Stimulated activated naive CD8-positive, alpha-beta T cell treated with anti-CD3 and anti-CD28 coated beads, Interleukin-15, Interleukin-2, amounts not matched to agents 100 ng/mL and 50 ng/mL, for 24 hours (primary cell): ENCODE results near the gene AIG1.
"Not testable (repeated sequence)": the region's sequence is repeated elsewhere in the genome, so short reads cannot be mapped to it uniquely, and the experiment has no call there.

Source experiments
- H3K27ac Mint-ChIP-seq: one replicate; pipeline ENCODE4 v1.8.0; 2021; ENCODE audit warnings: mild to moderate bottlenecking, mixed read lengths
- H3K27me3 Mint-ChIP-seq: one replicate; pipeline ENCODE4 v1.8.0; 2021; ENCODE audit warnings: mixed read lengths
- H3K36me3 Mint-ChIP-seq: one replicate; pipeline ENCODE4 v1.8.0; 2021; ENCODE audit warnings: low read depth, mixed read lengths
- H3K4me1 Mint-ChIP-seq: one replicate; pipeline ENCODE4 v1.8.0; 2021; ENCODE audit warnings: low read depth, mixed read lengths
- H3K4me3 Mint-ChIP-seq: one replicate; pipeline ENCODE4 v1.8.0; 2021; ENCODE audit warnings: mild to moderate bottlenecking, mixed read lengths
- H3K9me3 Mint-ChIP-seq: one replicate; pipeline ENCODE4 v1.8.0; 2021; ENCODE audit warnings: mixed read lengths

AIG1 gene

DNA sequence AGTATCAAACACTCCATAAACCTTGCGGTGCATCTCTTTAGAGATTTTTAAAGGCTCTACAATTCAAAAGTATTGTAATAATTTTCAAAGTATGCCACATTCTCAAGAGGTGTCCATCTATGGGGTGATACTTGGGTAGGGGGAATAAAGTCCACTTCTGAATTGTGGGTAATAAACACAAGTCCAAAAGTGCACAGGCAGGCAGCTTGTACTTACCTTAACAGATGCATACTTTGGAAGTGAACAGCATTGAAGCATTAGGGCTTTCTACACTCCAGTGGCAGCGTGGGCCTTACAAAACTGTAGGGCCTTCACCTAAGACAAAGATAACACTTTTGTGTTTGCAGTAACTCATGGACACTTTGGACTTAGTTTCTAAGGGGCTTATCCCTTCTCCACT is 58.6 kb downstream of the AIG1 start:
- H3K4me3 Mint-ChIP-seq = no peak overlapping the region
- H3K27me3 Mint-ChIP-seq = no peaks in the 10 kb centered on the region
- H3K9me3 Mint-ChIP-seq = peaks cover 11% of the 10 kb centered on the region
- H3K4me1 Mint-ChIP-seq = no peaks in the 10 kb centered on the region
- no peak overlapping the region for H3K27ac Mint-ChIP-seq
- no peaks in the 10 kb centered on the region for H3K36me3 Mint-ChIP-seq

GRCh38 chr6:143123081-143123480 is 62.4 kb downstream of the AIG1 start:
- peaks cover 13% of the 10 kb centered on the region for H3K9me3 Mint-ChIP-seq
- H3K27ac Mint-ChIP-seq = no peak overlapping the region
- peaks cover 8% of the 10 kb centered on the region for H3K4me1 Mint-ChIP-seq
- H3K36me3 Mint-ChIP-seq = no peaks in the 10 kb centered on the region
- H3K27me3 Mint-ChIP-seq = no peaks in the 10 kb centered on the region
- no peak overlapping the region for H3K4me3 Mint-ChIP-seq

- H3K27me3 Mint-ChIP-seq = no peaks in the 10 kb centered on the region
- H3K4me3 Mint-ChIP-seq = no peak overlapping the region
- H3K4me1 Mint-ChIP-seq = peaks cover 8% of the 10 kb centered on the region
- no peaks in the 10 kb centered on the region for H3K36me3 Mint-ChIP-seq
- peaks cover 17% of the 10 kb centered on the region for H3K9me3 Mint-ChIP-seq
- H3K27ac Mint-ChIP-seq = no peak overlapping the region
Measured at GRCh38 chr6:143123941-143124340, 63.3 kb downstream of the AIG1 start.

- Mint-ChIP-seq H3K9me3 (peaks cover 17% of the 10 kb centered on the region), H3K27me3 (no peaks in the 10 kb centered on the region), H3K4me1 (peaks cover 8% of the 10 kb centered on the region), H3K4me3 (no peak overlapping the region), H3K27ac (no peak overlapping the region), H3K36me3 (no peaks in the 10 kb centered on the region)
Measured at GRCh38 chr6:143125455-143125854, 64.8 kb downstream of the AIG1 start.

GRCh38 chr6:143125864-143126573 is 65.3 kb downstream of the AIG1 start:
- H3K36me3 Mint-ChIP-seq = peaks cover 4% of the 10 kb centered on the region
- no peak overlapping the region for H3K4me3 Mint-ChIP-seq
- H3K9me3 Mint-ChIP-seq = peaks cover 20% of the 10 kb centered on the region
- peaks cover 8% of the 10 kb centered on the region for H3K4me1 Mint-ChIP-seq
- no peak overlapping the region for H3K27ac Mint-ChIP-seq
- H3K27me3 Mint-ChIP-seq = no peaks in the 10 kb centered on the region

GRCh38 chr6:143126574-143126941 is 65.9 kb downstream of the AIG1 start:
- H3K27me3 Mint-ChIP-seq = no peaks in the 10 kb centered on the region
- H3K4me1 Mint-ChIP-seq = peaks cover 8% of the 10 kb centered on the region

GRCh38 chr6:143127941-143128680 is 67.4 kb downstream of the AIG1 start:
- Mint-ChIP-seq H3K4me1 (peaks cover 8% of the 10 kb centered on the region), H3K27me3 (no peaks in the 10 kb centered on the region), H3K9me3 (peaks cover 17% of the 10 kb centered on the region), H3K4me3 (no peak overlapping the region), H3K36me3 (peaks cover 20% of the 10 kb centered on the region), H3K27ac (no peak overlapping the region)

More at GRCh38 chr6:143126574-143126941, 65.9 kb downstream of the AIG1 start:
- peaks cover 20% of the 10 kb centered on the region for H3K9me3 Mint-ChIP-seq
- peaks cover 10% of the 10 kb centered on the region for H3K36me3 Mint-ChIP-seq
- H3K27ac Mint-ChIP-seq = no peak overlapping the region
- no peak overlapping the region for H3K4me3 Mint-ChIP-seq

DNA sequence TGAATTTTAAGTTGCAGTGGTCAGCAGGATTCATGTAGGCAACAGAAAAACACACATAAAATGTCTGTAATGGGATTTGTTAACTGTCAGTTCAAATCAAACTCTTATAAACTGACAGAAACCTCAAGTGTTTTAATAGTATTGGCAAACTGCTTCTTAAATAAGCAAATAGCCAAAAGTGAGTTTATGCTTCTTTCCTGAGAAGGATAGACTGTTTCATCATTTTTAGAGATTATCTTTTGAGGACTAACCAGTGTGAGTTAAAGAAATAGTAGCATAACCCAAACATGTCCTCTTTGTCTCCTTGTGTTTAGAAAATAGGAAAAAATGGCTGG is 68.0 kb downstream of the AIG1 start:
- Mint-ChIP-seq H3K4me3 (no peak overlapping the region), H3K4me1 (peaks cover 8% of the 10 kb centered on the region), H3K27ac (no peak overlapping the region), H3K27me3 (no peaks in the 10 kb centered on the region), H3K9me3 (peaks cover 17% of the 10 kb centered on the region), H3K36me3 (peaks cover 20% of the 10 kb centered on the region)

DNA sequence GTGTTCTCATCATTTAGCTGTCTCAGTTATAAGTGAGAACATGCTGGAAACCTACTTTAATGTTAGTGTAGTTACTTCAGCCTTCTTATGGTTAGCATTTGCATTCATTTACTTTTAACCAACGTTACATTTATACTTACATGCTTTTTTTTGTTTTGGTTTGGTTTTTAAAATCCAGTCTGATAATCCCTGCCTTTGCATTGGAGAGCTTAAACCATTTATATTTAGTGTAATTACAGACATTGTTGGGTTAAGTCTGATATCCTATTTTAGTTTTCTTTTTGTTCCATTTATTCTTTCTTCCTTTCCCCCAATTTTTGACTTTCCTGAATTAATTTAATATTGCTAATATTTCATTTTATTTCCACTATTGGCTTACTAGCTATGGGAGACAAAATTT is 70.2 kb downstream of the AIG1 start:
- Mint-ChIP-seq H3K27ac (no peak overlapping the region), H3K36me3 (peaks cover 20% of the 10 kb centered on the region), H3K27me3 (no peaks in the 10 kb centered on the region), H3K9me3 (peaks cover 23% of the 10 kb centered on the region), H3K4me3 (no peak overlapping the region), H3K4me1 (peaks cover 13% of the 10 kb centered on the region)

DNA sequence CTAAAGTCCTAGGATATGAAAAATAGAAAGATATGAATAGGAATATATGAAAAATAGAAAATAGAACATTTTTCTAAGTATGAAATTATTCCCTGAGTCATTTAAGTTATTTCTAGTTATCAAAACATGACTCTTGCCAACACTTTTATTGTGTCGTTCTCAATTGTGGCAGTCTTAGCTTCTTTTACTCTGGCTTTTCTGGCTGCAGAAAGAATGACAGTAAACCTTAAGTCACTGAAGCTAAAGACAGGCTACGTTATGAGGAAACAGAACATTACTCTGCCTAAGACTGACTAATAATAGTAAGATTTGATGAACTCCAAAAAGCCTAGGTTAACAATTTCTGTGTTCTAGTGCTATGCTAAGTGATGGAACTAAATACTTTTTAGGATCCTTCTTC is 74.6 kb downstream of the AIG1 start:
- Mint-ChIP-seq H3K4me3 (no peak overlapping the region), H3K9me3 (peaks cover 46% of the 10 kb centered on the region), H3K36me3 (peaks cover 57% of the 10 kb centered on the region), H3K27ac (no peak overlapping the region), H3K27me3 (no peaks in the 10 kb centered on the region), H3K4me1 (peaks cover 48% of the 10 kb centered on the region)

DNA sequence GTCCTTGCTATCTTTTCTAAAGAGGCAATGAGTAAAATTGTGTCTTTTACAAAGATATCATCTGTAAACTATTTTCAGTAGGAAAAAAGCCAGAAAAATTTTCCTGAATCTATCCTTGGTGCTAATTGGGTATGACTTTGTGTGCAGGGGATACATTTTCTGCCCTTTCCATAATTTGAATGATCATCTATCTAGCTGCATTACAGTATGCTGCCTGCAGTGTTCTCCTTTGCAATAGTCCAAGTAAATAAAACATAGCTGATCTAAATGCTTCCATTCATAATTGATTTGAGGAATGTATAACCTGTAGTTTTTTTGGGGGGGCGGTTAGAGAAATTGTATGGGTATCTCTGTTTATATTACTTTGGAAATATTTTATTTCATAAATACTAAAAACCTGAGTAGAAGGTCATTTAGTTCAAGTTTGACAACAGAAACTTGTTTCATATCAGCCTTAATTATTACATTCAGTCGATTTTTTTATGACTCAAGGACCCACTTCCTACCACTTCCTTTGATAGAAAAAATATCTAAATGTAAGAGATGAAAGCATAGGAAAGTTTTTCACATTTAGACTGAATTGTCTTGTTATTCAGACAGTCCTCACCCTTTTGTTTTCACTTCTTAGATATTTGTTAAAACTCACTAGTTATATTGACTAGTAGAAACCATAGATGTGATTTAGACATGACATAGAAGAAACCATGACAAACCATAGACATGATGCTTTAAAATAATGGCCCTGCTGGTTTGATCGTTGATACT is 75.3 kb downstream of the AIG1 start:
- peak overlapping the region; percentile 14 for H3K4me3 Mint-ChIP-seq
- peaks cover 50% of the 10 kb centered on the region for H3K4me1 Mint-ChIP-seq
- H3K9me3 Mint-ChIP-seq = peaks cover 45% of the 10 kb centered on the region
- peaks cover 59% of the 10 kb centered on the region for H3K36me3 Mint-ChIP-seq
- no peaks in the 10 kb centered on the region for H3K27me3 Mint-ChIP-seq
- peak overlapping the region; percentile 12 for H3K27ac Mint-ChIP-seq

- peaks cover 50% of the 10 kb centered on the region for H3K4me1 Mint-ChIP-seq
- no peaks in the 10 kb centered on the region for H3K27me3 Mint-ChIP-seq
- peaks cover 38% of the 10 kb centered on the region for H3K9me3 Mint-ChIP-seq
- H3K4me3 Mint-ChIP-seq = peak overlapping the region; percentile 14
- H3K36me3 Mint-ChIP-seq = peaks cover 56% of the 10 kb centered on the region
- H3K27ac Mint-ChIP-seq = peak overlapping the region; percentile 12
Measured at GRCh38 chr6:143136647-143137046, 76.0 kb downstream of the AIG1 start.

DNA sequence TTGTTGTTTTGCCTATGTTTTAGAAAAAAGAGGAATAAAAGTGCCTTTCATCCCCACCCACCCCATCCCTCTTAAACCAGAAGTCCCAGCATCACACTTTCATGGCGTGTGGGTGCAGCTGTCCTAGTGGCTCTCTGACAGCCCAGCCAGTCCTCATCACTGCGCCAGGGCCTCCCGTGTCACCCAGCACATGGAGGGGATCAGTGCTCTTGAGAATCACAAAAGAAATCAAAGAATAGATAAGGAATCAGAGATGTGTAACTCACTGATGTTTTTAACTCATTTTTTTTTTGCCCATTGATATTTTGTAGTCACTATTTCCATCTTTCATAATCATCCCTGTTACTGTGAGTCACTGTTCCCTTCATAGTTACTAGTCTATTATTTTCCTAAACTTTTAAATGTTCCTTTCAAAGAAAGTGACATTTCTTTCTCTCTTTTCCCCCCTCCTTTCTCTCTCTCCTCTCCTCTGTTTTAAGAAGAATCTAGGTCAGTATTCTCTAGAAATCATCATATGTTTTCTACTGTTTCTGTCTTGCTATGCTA is 78.6 kb downstream of the AIG1 start:
- H3K4me3 Mint-ChIP-seq = peak overlapping the region; percentile 18
- H3K27ac Mint-ChIP-seq = peak overlapping the region; percentile 93
- H3K27me3 Mint-ChIP-seq = no peaks in the 10 kb centered on the region
- peaks cover 50% of the 10 kb centered on the region for H3K4me1 Mint-ChIP-seq
- peaks cover 51% of the 10 kb centered on the region for H3K36me3 Mint-ChIP-seq
- peaks cover 37% of the 10 kb centered on the region for H3K9me3 Mint-ChIP-seq

- Mint-ChIP-seq H3K36me3 (peaks cover 51% of the 10 kb centered on the region), H3K4me1 (peaks cover 50% of the 10 kb centered on the region), H3K27ac (peak overlapping the region; percentile 93), H3K9me3 (peaks cover 37% of the 10 kb centered on the region), H3K4me3 (peak overlapping the region; percentile 18)
- not testable (repeated sequence) for H3K27me3 Mint-ChIP-seq
Measured at GRCh38 chr6:143139884-143140283, 79.2 kb downstream of the AIG1 start.

- Mint-ChIP-seq H3K36me3 (peaks cover 51% of the 10 kb centered on the region), H3K4me1 (peaks cover 45% of the 10 kb centered on the region), H3K27me3 (no peaks in the 10 kb centered on the region), H3K4me3 (no peak overlapping the region), H3K27ac (no peak overlapping the region), H3K9me3 (peaks cover 32% of the 10 kb centered on the region)
Measured at GRCh38 chr6:143140767-143141166, 80.1 kb downstream of the AIG1 start.
